Caco-2 (cell line): ENCODE measurements around the gene GAB2. TPM values are rescaled to one million over a fixed set of nuclear protein-coding genes. Genes with fewer than 3 reads are reported as not detected.
A peak's percentile ranks its signal among the peaks of the same experiment; 100 is the strongest.

ENCODE experiments used
- BruUV-seq: library from RNA; stranded (reverse); fragments of 400-500 nt; replicated peaks from 2 replicates; lab custom pipeline; 2021; lab: Mats Ljungman, UMichigan
- CTCF ChIA-PET: fragments of 300-600 bp; sonication (Branson Sonifier 250); formaldehyde crosslinking; loops from one replicate; lab custom pipeline; 2022; ENCODE audit warnings: antibody characterized with exemption; lab: Charles Lee
- POLR2A ChIA-PET: fragments of 300-600 bp; sonication (Branson Sonifier 250); formaldehyde crosslinking; loops from one replicate; lab custom pipeline; 2022; ENCODE audit warnings: antibody characterized with exemption; lab: Charles Lee
- DNase-seq, 2 experiments: peaks; one replicate each; pipeline versions ENCODE4 v3.0.0 to v3.0.0-alpha.2; 2020 to 2022
- H3K27me3 ChIP-seq: replicated peaks from 2 replicates; pipeline ENCODE4 v1.6.0; 2011; ENCODE audit warnings: low read length; ENCODE audit not compliant: control insufficient read depth, insufficient read depth
- H3K36me3 ChIP-seq: 2 replicates; pipeline ENCODE4 v1.5.1; 2011; ENCODE audit warnings: low read length; ENCODE audit not compliant: control insufficient read depth, insufficient read depth
- H3K4me1 ChIP-seq: fragments of 250-450 bp; sonication (Bioruptor Pico); 2 replicates; pipeline ENCODE4 v1.5.1; 2020; ENCODE audit warnings: mild to moderate bottlenecking
- H3K4me3 ChIP-seq: 2 replicates; pipeline ENCODE4 v1.5.1; 2011; ENCODE audit warnings: low read depth, mild to moderate bottlenecking, control low read depth, low read length
- H3K9me3 ChIP-seq: fragments of 250-450 bp; sonication (Bioruptor Pico); 2 replicates; pipeline ENCODE4 v1.5.1; 2020; ENCODE audit warnings: mild to moderate bottlenecking, moderate library complexity
- H3K27ac Mint-ChIP-seq: one replicate; pipeline ENCODE4 v1.8.0; 2022; ENCODE audit warnings: mixed read lengths; ENCODE audit not compliant: unreplicated experiment
- H3K27me3 Mint-ChIP-seq: one replicate; pipeline ENCODE4 v1.8.0; 2022; ENCODE audit warnings: mixed read lengths; ENCODE audit not compliant: insufficient read depth, unreplicated experiment
- H3K36me3 Mint-ChIP-seq: one replicate; pipeline ENCODE4 v1.8.0; 2022; ENCODE audit warnings: mild to moderate bottlenecking, mixed read lengths; ENCODE audit not compliant: insufficient read depth, unreplicated experiment
- H3K4me1 Mint-ChIP-seq: one replicate; pipeline ENCODE4 v1.8.0; 2022; ENCODE audit warnings: low read depth, mixed read lengths; ENCODE audit not compliant: unreplicated experiment
- H3K4me3 Mint-ChIP-seq: one replicate; pipeline ENCODE4 v1.8.0; 2022; ENCODE audit warnings: mild to moderate bottlenecking, moderate library complexity, mixed read lengths; ENCODE audit not compliant: unreplicated experiment
- H3K9me3 Mint-ChIP-seq: one replicate; pipeline ENCODE4 v1.8.0; 2022; ENCODE audit warnings: mixed read lengths; ENCODE audit not compliant: unreplicated experiment
- intact Hi-C: fragments of 100-400 bp; cut with micrococcal nuclease; formaldehyde crosslinking; loops from one replicate; pipeline ENCODE4 v1.10.0; 2022; ENCODE audit not compliant: unreplicated experiment
- total RNA-seq: library from RNA; stranded (reverse); gene quantifications from 2 replicates; pipeline ENCODE4 v1.2.3, GENCODE V29; 2022
- TF ChIP-seq, protein P1 (sequence below), 2 experiments: fragments of 200-600 bp in 1 of 2; IDR thresholded peaks; 1 replicate in 1 of 2; 2 replicates in 1 of 2; pipeline versions ENCODE4 v1.5.1 to v1.8.0; 2011 to 2022; ENCODE audit warnings: antibody characterized with exemption in 1 of 2, control low read depth in 1 of 2, inconsistent platforms in 1 of 2, low read depth in 1 of 2, low read length in 1 of 2, mild to moderate bottlenecking in 1 of 2, moderate library complexity in 1 of 2; ENCODE audit not compliant: insufficient read depth in 1 of 2, severe bottlenecking in 1 of 2, unreplicated experiment in 1 of 2

Gene GAB2
- total RNA-seq, 1 experiment from 2014 or later = 67.3 TPM

DNA sequence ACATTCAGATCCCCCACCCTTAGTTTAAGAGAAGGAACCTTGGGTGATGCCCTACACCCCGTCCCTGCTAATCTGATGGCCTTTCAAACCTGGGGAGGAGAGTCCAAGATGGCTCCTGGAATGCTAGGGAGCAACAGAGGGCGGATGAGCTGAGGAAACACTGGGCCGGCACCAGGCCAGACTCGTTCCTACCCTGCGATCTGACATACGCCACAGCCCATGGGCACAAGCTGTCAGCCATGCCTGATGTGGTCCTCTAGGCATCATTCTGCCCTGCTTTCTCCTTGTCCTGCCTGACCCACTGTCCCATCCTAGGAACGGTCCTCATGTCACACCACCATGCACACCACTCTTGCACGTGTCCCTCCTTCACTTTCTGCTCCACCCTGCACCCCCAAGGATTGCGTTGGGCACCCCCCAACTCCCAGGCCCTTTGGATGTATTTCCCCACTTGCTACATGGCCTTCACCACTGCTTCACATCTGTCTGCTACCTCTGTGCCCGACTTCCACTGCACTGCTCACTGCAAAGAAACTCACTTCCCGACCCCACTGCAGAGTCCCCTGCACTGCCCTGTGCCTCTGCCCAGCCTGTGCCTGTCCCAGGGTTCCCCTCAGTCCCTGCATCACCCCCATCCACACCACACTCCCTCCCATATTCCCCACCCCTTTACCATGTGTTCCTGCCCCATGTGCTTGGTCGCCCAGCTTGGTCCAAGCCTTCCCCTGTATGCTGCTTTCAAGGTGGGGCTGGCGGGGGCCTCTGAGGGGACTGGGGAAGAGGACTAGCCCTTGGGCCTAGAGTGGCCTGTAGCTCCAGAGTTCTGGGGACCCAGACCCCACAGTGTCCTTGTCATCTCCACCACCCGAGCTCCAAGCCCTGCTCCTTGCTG lies 199.7 kb downstream of the GAB2 start:
- no peaks in the 10 kb centered on the region for H3K9me3 ChIP-seq
- intact Hi-C loops = no loop called here
- CTCF ChIA-PET = interaction anchor here (0.8 kb wide), 1 partner anchor 347 kb away, joined by 3 read pairs; no protein-coding TSS in a partner anchor
- peaks cover 7% of the 10 kb centered on the region for H3K4me1 Mint-ChIP-seq
- DNase-seq = no peak
- H3K9me3 Mint-ChIP-seq = no peaks in the 10 kb centered on the region
- POLR2A ChIA-PET = no interaction called here
- peaks cover 3% of the 10 kb centered on the region; the same call in 1 of the 2 replicates for H3K36me3 ChIP-seq
- peaks cover 76% of the 10 kb centered on the region for H3K36me3 Mint-ChIP-seq
- H3K4me3 Mint-ChIP-seq = no peak overlapping the region
- H3K4me1 ChIP-seq = no peaks in the 10 kb centered on the region
- H3K27me3 ChIP-seq = no peaks in the 10 kb centered on the region
- TSS peak; percentile 25 for BruUV-seq
- H3K4me3 ChIP-seq = no peak overlapping the region
- no peaks in the 10 kb centered on the region for H3K27me3 Mint-ChIP-seq
- H3K27ac Mint-ChIP-seq = no peak overlapping the region
- TF ChIP-seq, protein P1, sequence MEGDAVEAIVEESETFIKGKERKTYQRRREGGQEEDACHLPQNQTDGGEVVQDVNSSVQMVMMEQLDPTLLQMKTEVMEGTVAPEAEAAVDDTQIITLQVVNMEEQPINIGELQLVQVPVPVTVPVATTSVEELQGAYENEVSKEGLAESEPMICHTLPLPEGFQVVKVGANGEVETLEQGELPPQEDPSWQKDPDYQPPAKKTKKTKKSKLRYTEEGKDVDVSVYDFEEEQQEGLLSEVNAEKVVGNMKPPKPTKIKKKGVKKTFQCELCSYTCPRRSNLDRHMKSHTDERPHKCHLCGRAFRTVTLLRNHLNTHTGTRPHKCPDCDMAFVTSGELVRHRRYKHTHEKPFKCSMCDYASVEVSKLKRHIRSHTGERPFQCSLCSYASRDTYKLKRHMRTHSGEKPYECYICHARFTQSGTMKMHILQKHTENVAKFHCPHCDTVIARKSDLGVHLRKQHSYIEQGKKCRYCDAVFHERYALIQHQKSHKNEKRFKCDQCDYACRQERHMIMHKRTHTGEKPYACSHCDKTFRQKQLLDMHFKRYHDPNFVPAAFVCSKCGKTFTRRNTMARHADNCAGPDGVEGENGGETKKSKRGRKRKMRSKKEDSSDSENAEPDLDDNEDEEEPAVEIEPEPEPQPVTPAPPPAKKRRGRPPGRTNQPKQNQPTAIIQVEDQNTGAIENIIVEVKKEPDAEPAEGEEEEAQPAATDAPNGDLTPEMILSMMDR (IDR thresholded peaks at IDR 0.05; ENCODE audit: insufficient read depth in 1 of 2, low read depth in 1 of 2, low read length in 1 of 2, severe bottlenecking in 1 of 2, unreplicated experiment in 1 of 2) = no peak

DNA sequence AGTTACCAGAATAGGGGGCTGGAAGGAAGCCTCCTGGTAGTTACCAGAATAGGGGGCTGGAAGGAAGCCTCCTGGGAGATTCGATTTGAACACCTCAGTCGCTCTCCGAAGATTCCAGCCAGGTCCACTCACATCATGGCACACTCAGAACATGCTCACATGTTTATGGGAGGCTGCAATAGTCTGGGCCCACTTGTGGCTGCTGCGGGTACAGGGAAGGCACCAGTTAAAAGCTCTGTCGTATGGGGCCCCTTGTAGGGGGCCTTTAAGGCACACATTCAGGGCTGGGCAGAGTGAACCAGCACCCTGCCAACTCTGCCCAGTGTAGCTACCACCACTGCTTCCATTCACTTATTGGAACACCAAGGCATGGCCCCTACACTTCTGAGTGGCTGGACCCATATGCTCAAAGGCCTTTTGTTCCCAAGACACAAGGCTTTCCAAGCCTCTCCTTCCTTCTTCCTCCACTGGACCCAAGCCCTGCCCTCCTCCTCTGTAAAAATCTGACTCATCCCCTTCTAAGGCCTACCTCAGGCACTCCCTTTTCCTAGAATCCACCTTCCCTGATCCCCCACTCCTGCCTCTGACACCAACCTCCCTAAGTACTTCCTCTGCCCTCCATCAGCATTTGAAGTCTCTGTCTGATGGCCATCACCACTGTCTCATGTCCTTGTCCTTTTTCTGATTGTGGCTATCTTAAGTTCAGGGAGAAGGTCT lies 200.9 kb downstream of the GAB2 start:
- ChIA-PET POLR2A (no interaction called here), CTCF (no interaction called here)
- Mint-ChIP-seq H3K4me1 (peaks cover 7% of the 10 kb centered on the region), H3K9me3 (no peaks in the 10 kb centered on the region), H3K27ac (peak overlapping the region; percentile 2), H3K4me3 (no peak overlapping the region), H3K36me3 (peaks cover 81% of the 10 kb centered on the region), H3K27me3 (no peaks in the 10 kb centered on the region)
- H3K4me1 ChIP-seq = no peaks in the 10 kb centered on the region
- H3K27me3 ChIP-seq = no peaks in the 10 kb centered on the region
- intact Hi-C loops = no loop called here
- no TSS peak for BruUV-seq
- H3K9me3 ChIP-seq = no peaks in the 10 kb centered on the region
- no peak for DNase-seq
- peaks cover 1% of the 10 kb centered on the region; the same call in 1 of the 2 replicates for H3K36me3 ChIP-seq
- H3K4me3 ChIP-seq = no peak overlapping the region
- TF ChIP-seq, protein P1 (IDR thresholded peaks at IDR 0.05; ENCODE audit: insufficient read depth in 1 of 2, low read depth in 1 of 2, low read length in 1 of 2, severe bottlenecking in 1 of 2, unreplicated experiment in 1 of 2) = no peak

GRCh38 chr11:78216021-78216420 lies 201.6 kb downstream of the GAB2 start:
- peaks cover 1% of the 10 kb centered on the region; the same call in 1 of the 2 replicates for H3K36me3 ChIP-seq
- intact Hi-C loops = no loop called here
- Mint-ChIP-seq H3K27ac (no peak overlapping the region), H3K4me3 (no peak overlapping the region), H3K4me1 (peaks cover 7% of the 10 kb centered on the region), H3K9me3 (no peaks in the 10 kb centered on the region), H3K36me3 (peaks cover 81% of the 10 kb centered on the region), H3K27me3 (no peaks in the 10 kb centered on the region)
- no TSS peak for BruUV-seq
- DNase-seq = no peak
- POLR2A ChIA-PET = no interaction called here
- no peaks in the 10 kb centered on the region for H3K9me3 ChIP-seq
- TF ChIP-seq, protein P1 (IDR thresholded peaks at IDR 0.05; ENCODE audit: insufficient read depth in 1 of 2, low read depth in 1 of 2, low read length in 1 of 2, severe bottlenecking in 1 of 2, unreplicated experiment in 1 of 2) = no peak
- no peak overlapping the region for H3K4me3 ChIP-seq
- CTCF ChIA-PET = no interaction called here
- H3K4me1 ChIP-seq = no peaks in the 10 kb centered on the region
- H3K27me3 ChIP-seq = no peaks in the 10 kb centered on the region
